Psoas muscle (tissue), 8 donors: ENCODE data around the gene TGM2. TPM values are rescaled to one million over a fixed set of nuclear protein-coding genes. Genes with fewer than 3 reads are reported as not detected.
A peak's percentile ranks its signal among the peaks of the same experiment; 100 is the strongest.

Experiments used
- ATAC-seq, 4 donors: fragments of 200-7000 bp; cut with Tn5 transposase; one replicate each; pipeline ENCODE4 v1.9.1; 2020; ENCODE audit warnings: moderate library complexity in 3 of 4, mild to moderate bottlenecking in 2 of 4
- DNase-seq, 2 donors: peaks; one replicate each; pipeline ENCODE4 v3.0.0-alpha.2; 2020
- H3K27ac ChIP-seq: fragments of 200-600 bp; one replicate; pipeline ENCODE4 v1.8.0; 2022
- H3K27me3 ChIP-seq, 3 donors: fragments of 200-600 bp in 1 of 3; one replicate each; pipeline versions ENCODE4 v1.6.1 to v1.8.0; 2013 to 2022; ENCODE audit warnings: low read length in 2 of 3, mild to moderate bottlenecking in 2 of 3, moderate library complexity in 1 of 3; ENCODE audit not compliant: insufficient read depth in 3 of 3
- H3K36me3 ChIP-seq, 2 donors: fragments of 200-600 bp in 1 of 2; one replicate each; pipeline versions ENCODE4 v1.6.1 to v1.8.0; 2013 to 2022; ENCODE audit warnings: low read depth in 1 of 2, mild to moderate bottlenecking in 1 of 2, moderate library complexity in 1 of 2; ENCODE audit not compliant: insufficient read depth in 1 of 2
- H3K4me1 ChIP-seq: fragments of 200-600 bp; one replicate; pipeline ENCODE4 v1.8.0; 2022
- H3K4me3 ChIP-seq: fragments of 200-600 bp; one replicate; pipeline ENCODE4 v1.8.0; 2022; ENCODE audit warnings: mild to moderate bottlenecking
- H3K9me3 ChIP-seq: fragments of 200-600 bp; one replicate; pipeline ENCODE4 v1.8.0; 2022
- CTCF ChIP-seq: fragments of 200-600 bp; IDR thresholded peaks from one replicate; pipeline ENCODE4 v1.8.0; 2022; ENCODE audit warnings: antibody characterized with exemption
- whole genome bisulfite sequencing, 3 donors: extraction: QIAGEN DNeasy Blood & Tissue Kit; methylation state at CpG; one replicate each; pipeline versions ENCODE4 v1.1.6 to v1.1.7; 2013; 5-methylcytosine and 5-hydroxymethylcytosine counted together
- intact Hi-C, 2 donors: fragments of 100-400 bp; cut with DNase I; formaldehyde crosslinking; loops; one replicate each; pipeline versions ENCODE4 v1.11.0 to v1.14.2; 2022
- polyA plus RNA-seq, 3 donors: library from polyadenylated mRNA; stranded (reverse); fragments of 200-250 nt; gene quantifications; one replicate each; pipeline ENCODE4 v1.2.3, GENCODE V29; 2013
- total RNA-seq, 4 donors: library from RNA; stranded (reverse); fragmentation: NEBNext Ultra II Directional in 2 of 4; extraction: Animal tissue kit (Norgen Biotek cat#: 25700) in 2 of 4; gene quantifications; one replicate each; pipeline versions ENCODE4 v1.2.1 to v1.2.4, GENCODE V29; 2021 to 2023
- donor health status: healthy with polysubstance abuse.
- donor health status: DM: no; HTN: no; CAD: no; lungs with moderate emphysema.
- donor health status: Bipolar disorder and iron deficiency.
- donor health status: healthy.
- donor health status: DM: yes; HTN: yes; CAD: no.
- donor health status: DM: no; HTN: no; CAD: no.
- donor health status: DM: no; HTN: no; CAD: no.
- donor health status: DM: yes; HTN: yes; CAD: no.

TGM2 gene
- total and polyA plus RNA-seq, 7 donors, result 23.6 to 235 (median 117) TPM

- Histone ChIP-seq H3K4me3 (no peak overlapping the region), H3K36me3 (peaks cover 2 to 36% of the 10 kb centered on the region in 2 donors), H3K4me1 (peaks cover 51% of the 10 kb centered on the region), H3K9me3 (no peaks in the 10 kb centered on the region), H3K27me3 (no peaks in the 10 kb centered on the region), H3K27ac (peak overlapping the region; percentile 55)
- intact Hi-C loops, result no loop called here
- ATAC-seq (no peak), DNase-seq (no peak)
- TF ChIP-seq CTCF, result no peak
- 91 to 93% (median 92%) methylated on average over 12 of the region's 12 CpGs for WGBS, 3 donors
Observed at GRCh38 chr20:38092260-38092857, 72.7 kb downstream of the TGM2 start.

GRCh38 chr20:38091441-38092216 is 73.4 kb downstream of the TGM2 start:
- 20 to 34% (median 22%) methylated on average over 6 of the region's 6 CpGs for WGBS, 3 donors
- no peak for TF ChIP-seq CTCF
- Histone ChIP-seq H3K27ac (peak overlapping the region; percentile 55), H3K27me3 (no peaks in the 10 kb centered on the region), H3K4me3 (no peak overlapping the region), H3K36me3 (peaks cover 2 to 44% of the 10 kb centered on the region in 2 donors), H3K4me1 (peaks cover 51% of the 10 kb centered on the region), H3K9me3 (no peaks in the 10 kb centered on the region)
- DNase-seq, result no peak
- intact Hi-C loops, result no loop called here
- ATAC-seq, result peak in 3 of 4 donors; percentile 52 to 68 (median 54)

- peaks cover 2 to 53% of the 10 kb centered on the region in 2 donors for H3K36me3 ChIP-seq
- no peak overlapping the region for H3K27ac ChIP-seq
- no peaks in the 10 kb centered on the region for H3K9me3 ChIP-seq
- no peak for TF ChIP-seq CTCF
- H3K4me3 ChIP-seq, result no peak overlapping the region
- DNase-seq (no peak), ATAC-seq (no peak)
- intact Hi-C loops, result no loop called here
- WGBS, 3 donors, result 52 to 60% (median 59%) methylated on average over 7 of the region's 7 CpGs
- H3K27me3 ChIP-seq, result no peaks in the 10 kb centered on the region
- H3K4me1 ChIP-seq, result peaks cover 44% of the 10 kb centered on the region
Observed at GRCh38 chr20:38090061-38090460, 75.0 kb downstream of the TGM2 start.

- no peak for ATAC-seq
- Histone ChIP-seq H3K27ac (no peak overlapping the region), H3K27me3 (no peaks in the 10 kb centered on the region), H3K4me3 (no peak overlapping the region), H3K4me1 (peaks cover 38% of the 10 kb centered on the region), H3K36me3 (peaks cover 2 to 57% of the 10 kb centered on the region in 2 donors), H3K9me3 (no peaks in the 10 kb centered on the region)
- DNase-seq, result no peak
- intact Hi-C loops, result no loop called here
- no peak for TF ChIP-seq CTCF
- 89 to 95% (median 91%) methylated on average over 10 of the region's 10 CpGs for WGBS, 3 donors
Observed at GRCh38 chr20:38089500-38089899, 75.6 kb downstream of the TGM2 start.
